ENCODE measurements around the gene FBXO42.
"Not testable (repeated sequence)": the region's sequence is repeated elsewhere in the genome, so short reads cannot be mapped to it uniquely, and the experiment has no call there.

GRCh38 chr1:16215240-16215639, 137.0 kb downstream of the FBXO42 start:
- TF ChIP-seq FOXP2 (optimal IDR thresholded peaks at IDR 0.05; ENCODE audit: control extremely low read depth, extremely low read length, insufficient read depth); EZH2 (IDR thresholded peaks at IDR 0.05): not testable (repeated sequence)
